Gastrocnemius medialis (tissue), 4 donors: ENCODE results near the gene PGM2L1.

ENCODE experiments used
- CTCF ChIP-seq, 5 experiments: fragments of 450-650 bp in 3 of 5; fragments of 200-600 bp in 2 of 5; sonication (generic) in 2 of 5; IDR thresholded peaks in 4 of 5; conservative IDR thresholded peaks in 1 of 5; 1 replicate in 4 of 5; 2 replicates in 1 of 5; pipeline ENCODE4 v1.5.1; 2016 to 2019; ENCODE audit warnings: antibody characterized with exemption in 5 of 5, mild to moderate bottlenecking in 3 of 5, moderate library complexity in 3 of 5
- POLR2A ChIP-seq, 2 donors: fragments of 450-650 bp; IDR thresholded peaks; one replicate each; pipeline ENCODE4 v1.6.1; 2017; ENCODE audit warnings: antibody characterized with exemption in 2 of 2, mild to moderate bottlenecking in 2 of 2, moderate library complexity in 2 of 2

GRCh38 chr11:74442636-74443035 is 44.4 kb upstream of the PGM2L1 start:
- no peak for TF ChIP-seq CTCF (IDR thresholded peaks at IDR 0.05 in 4 of 5, conservative IDR thresholded peaks at IDR 0.05 in 1 of 5)
- TF ChIP-seq POLR2A (IDR thresholded peaks at IDR 0.05), result no peak
